GM21825 (cell line): ENCODE measurements around the gene SLN.

ENCODE experiments used
- ATAC-seq: cut with Tn5 transposase; IDR thresholded peaks from one replicate; pipeline ENCODE4 v1.9.1; 2021; ENCODE audit warnings: mild to moderate bottlenecking, moderate library complexity; ENCODE audit not compliant: unreplicated experiment

Gene SLN

DNA sequence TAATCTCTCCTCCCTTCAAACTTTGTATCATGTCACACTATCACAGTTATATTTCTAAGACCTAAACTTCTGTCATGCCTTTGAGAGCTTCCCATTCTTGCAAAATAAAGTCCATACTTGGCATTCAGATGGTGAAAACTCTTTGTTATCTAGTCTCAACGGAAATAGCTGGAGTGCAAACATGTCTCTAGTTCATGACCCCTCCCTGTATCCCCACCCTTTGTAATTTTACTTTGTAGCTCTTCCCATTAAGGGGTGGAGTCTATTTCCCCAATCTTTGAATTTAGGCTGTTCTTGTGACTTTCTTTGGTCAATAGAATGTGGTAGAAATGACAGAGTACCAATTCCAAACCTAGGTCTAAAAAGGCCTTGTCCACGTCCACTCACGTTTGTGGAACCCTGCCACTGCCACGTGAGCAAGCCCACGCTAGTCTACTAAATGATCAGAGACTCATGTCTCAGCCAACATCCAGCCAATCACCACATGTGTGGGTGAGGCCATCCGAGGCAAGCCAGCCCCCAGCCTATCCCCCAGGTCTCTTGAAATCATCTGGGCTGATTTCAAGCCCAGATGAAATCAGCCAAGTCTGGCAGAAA lies 23.4 kb downstream of the SLN start:
- ATAC-seq, result no peak

DNA sequence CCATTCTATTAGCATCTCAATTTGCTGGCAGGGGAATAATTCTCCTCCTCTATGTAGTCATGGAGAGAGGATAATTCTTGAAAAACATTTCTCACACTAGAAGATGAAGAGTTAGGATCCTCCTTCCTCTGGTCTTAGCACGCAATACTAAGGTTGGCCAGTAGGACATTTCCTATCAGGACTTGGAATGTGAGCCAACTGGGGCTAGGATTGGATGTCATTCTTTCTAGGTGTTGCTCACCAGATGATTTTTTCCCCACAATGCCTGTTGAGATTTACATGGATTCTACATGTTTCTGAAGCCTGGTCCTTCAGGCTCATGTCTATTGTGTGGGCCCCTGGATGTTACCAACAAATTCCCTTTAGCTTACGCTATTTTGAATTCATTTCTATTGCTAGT lies 28.0 kb downstream of the SLN start:
- no peak for ATAC-seq

DNA sequence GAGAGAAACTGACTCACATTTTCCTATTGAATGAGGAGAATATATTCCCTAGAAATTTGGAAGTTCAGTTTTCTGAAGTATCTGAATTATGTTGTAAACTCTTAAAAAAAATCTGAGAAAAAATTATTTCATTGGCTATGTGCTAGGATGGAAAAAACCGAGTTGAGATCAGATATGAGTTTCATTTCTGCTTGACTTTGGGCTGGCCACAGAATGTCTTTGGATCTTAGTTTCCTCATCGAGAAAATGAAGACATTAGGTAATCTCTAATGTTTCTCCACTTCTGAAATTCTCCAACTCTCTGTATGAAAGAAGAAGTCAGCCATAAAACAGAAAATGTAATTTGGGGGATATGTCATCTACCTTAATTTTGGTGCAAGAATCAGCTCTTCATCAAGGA lies 28.8 kb downstream of the SLN start:
- no peak for ATAC-seq

DNA sequence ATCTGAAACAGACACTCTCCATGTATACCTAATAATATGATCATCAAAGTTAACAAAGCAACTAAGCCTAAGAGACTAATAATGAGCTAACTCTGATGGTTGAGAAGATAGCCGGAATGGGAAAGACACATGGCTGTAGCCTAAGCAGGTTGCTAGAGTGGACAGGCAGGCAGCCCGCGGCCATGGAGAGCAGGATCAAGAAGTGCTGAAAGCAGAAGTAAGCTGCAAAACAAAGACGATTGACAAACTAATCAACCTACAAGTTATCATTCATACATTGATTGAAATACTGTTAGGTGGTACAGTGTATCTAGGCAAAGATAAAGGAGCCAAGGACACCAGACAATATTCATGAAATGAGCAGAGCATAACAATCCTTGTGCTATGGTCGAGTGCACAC lies 29.3 kb downstream of the SLN start:
- no peak for ATAC-seq

DNA sequence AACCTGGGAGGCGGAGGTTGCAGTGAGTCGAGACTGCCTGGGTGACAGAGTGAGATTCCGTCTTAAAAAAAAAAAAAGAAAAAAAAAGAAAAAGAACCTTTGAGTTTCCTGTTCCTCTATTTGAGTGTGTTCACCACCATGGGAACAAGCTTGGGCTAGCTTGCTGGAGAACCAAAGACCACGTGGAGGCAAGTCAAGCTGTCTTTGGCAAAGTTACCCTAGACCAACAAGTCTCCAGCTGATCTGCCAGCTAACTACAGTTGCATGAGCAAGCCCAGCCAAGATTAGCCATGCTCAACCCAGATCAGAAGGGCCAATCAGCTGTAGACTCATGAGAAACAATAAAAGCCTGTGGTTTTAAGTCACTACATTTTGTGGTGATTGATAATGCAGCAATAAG lies 29.7 kb downstream of the SLN start:
- ATAC-seq, result no peak

DNA sequence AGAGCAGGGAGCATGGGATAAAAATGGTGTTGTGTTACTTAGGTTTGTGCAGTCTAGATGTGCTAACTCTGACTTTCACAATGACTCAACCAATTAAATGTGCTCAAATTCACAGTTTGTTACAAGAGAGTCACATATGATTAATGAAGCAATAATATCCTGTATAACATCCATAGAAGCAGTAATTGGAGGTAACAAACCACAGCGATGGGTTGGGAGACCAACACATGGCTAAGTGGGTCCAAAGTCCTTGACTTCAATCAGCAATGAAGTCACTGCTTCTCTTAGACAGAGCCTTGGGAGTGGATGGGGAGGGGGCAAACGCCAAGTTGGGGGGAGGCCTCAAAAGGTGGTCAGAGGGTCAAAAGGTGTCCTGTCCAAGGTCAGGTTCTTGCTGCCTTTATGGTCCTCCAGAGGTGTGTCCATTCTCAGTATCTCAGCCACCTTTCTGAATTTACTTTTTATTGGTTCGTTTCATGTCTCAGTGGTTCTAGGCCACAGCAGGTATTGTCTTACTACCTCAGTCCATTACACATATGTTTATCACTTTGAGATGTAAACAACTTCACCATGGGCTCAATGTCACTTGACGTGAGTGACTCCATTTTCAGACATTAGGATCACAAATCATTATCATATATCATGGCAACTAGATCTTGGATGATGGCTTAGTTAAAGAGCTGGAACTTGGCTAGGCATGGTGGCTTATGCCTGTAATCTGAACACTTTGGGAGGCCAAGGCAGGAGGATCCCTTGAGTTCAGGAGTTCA lies 32.4 kb downstream of the SLN start:
- no peak for ATAC-seq

DNA sequence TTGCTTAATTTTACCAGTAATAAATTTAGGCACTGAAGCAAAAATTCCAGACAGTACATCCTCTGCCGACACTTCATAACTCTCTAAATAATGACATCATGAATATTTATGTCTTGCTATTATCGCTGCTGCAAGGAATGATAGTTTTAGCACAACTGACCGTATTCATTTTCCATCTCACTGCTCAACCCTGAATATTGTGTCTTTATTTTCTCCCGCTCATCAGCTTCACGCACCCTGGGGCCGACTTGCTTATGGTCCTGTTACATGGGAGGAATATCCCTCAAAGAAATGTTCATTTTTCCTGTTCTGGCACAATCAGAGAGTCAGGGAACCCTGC lies 33.3 kb downstream of the SLN start:
- no peak for ATAC-seq

DNA sequence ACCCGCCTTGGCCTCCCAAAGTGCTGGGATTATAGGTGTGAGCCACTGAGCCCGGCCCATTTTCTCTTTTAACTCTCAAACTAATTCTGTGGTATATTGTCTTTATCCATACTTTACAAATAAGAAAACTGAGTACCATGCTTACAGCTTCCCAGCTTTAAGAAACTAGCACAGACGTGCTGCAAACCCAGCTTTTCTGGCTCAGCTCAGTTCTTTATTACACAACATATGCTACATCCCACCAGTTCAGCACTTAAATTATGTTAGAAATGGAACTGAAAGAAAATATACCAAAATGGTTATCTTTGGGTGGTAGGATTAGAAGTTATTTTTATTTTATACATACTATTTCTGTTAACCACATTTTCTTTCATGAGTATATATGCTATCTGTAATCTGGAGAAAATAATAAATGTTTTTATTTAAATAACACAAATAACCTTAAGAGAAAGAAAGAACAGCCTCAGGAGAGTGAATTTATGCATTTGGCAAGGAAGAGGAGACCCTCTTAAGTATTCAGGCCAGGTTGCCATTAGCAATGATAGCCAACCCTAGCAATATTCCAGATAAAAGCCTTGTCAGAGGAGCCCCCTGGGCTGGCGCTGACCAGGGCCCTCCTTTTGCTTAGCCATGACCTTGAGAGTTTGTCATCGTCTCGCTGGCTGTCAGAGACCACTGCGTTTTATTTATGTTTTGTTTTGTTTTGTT lies 33.8 kb downstream of the SLN start:
- ATAC-seq, result no peak

DNA sequence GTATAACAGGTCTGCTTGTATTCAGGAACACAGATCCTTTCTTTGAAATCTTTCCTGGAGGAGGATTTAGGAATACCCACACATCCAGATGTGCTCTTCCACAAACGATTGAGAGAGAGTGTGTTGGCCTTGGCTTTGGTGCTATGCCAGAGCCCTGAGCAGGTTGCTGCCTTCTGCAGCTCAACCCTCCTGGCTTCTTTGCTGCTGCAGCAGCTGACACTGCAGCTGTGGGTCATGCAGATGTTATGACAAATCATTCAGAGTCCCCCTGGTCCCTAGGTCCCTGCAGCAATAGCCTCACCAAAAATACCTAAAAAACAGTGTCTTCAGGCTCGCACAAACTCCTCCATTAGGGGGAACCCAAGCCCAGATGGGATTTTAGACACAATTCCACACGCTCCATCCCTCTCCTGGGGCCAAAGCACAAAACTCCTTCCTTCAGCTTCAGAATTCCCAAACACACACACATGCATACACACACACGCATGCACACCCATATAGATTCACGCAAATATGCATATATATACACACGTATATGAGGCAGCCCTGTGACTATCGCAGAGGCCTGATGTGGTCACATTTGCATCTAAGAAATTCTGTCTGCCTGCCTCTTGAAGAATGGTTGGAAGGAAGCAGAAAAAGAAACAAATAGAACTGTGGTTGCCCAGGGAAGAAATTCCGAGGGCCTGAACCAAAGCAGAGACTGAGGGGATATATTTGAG lies 35.4 kb downstream of the SLN start:
- no peak for ATAC-seq

DNA sequence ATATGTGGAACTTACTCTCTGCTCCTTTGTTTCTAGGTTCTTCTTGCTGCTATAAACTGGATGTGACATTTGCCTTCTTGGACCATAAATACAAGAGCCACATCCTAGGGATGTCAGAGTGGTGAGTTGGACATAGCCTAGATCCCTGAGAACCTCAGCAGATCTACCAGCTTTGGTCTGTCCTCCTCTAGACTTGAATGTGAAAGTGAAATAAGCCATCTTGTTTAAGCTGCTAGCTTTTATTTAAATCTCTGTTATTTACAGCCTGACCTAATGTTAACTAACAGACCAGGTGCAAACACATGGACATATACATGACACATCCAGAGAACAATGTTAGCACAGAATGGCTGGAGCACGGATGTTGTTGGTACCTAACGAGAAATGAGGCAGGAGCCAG lies 36.0 kb downstream of the SLN start:
- ATAC-seq, result no peak

DNA sequence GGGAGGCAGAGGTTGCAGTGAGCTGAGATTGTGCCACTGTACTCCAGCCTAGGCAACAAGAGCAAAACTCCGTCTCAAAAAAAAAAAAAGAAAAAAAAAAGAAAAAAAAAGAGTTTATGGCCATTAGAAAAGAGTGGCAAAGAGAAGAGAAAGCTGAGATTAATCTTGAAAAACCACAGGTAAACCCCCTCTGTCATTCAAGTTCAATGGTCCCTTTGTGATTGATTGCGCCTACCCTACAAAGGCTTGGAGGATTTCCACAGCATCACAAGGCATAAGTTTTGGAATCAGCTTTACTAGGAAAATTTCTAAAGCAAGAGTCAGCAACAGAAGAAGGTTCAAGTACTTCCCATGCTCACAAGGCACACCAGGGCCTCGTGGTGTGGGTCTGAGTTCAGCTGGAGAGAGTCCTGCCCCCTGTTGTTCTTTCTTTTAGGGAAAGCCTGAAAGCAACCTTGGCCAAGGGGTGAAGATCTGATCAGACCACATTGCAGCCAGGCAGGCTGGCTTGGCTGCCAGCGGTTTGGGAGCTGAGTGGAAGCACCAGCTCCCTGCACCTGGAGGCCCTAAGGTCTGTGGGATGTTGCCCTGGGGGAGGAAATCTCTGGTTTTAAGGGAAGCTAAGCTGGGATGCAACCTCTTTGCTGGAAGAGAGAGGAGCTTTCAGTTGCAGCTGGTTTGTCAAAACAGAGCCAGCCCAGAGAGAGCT lies 41.8 kb downstream of the SLN start:
- no peak for ATAC-seq

DNA sequence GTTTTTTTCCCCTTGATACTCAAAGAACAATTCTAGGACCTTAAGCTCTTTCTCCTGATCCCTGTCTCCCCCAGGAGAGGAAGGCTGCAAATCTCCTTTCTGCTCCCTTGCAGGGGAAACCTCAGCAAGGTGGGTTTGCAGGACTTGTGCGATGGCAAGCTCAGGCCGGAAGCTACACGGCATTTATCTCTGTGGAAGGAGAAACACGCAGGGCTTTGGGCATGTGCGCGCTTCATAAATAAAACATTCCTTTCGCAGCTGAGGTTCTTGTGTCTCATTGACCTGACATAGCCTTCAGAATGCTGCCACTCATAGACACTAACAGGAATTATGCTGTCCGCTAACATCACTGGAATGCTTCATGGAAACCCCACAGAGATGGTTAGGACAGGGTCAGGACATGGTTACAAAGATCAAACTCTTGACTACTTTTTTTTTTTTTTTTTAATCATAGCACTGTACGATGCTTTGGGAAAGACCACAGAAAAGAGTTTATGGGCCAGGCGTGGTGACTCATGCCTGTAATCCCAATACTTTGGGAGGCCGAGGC lies 42.6 kb downstream of the SLN start:
- ATAC-seq, result no peak

DNA sequence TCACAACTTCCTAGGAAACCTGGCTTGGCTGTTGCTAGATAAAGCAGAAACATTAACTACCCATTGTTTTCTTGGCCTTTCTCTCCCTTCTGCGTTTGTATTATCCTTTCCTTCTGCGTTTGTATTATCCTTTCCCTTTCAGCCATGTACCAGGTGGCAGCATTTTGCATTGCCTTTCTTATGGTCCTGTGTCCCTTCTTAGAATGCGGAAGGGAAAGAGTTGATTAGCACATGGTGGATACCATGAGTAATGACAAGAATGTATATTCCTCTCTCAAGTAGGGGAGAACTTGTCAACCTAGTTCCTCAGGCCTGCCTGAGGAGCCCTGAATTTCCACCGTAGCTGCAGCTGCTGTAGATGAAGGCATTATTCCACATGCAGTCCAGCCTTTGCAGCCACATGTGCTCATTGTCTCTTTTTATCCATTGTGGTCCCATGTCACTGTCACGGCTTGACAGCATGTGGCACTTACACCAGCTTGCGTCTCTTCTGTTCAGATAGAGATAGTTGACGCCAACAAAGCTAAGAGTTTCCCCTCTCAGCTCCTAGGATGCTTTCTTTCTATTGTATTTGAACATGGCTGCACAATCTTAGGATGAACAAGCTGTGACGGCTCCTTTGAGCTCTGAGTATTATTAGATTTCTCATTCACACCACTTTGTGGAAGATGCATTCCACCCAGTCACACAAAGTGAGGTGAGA lies 44.8 kb downstream of the SLN start:
- ATAC-seq, result no peak

DNA sequence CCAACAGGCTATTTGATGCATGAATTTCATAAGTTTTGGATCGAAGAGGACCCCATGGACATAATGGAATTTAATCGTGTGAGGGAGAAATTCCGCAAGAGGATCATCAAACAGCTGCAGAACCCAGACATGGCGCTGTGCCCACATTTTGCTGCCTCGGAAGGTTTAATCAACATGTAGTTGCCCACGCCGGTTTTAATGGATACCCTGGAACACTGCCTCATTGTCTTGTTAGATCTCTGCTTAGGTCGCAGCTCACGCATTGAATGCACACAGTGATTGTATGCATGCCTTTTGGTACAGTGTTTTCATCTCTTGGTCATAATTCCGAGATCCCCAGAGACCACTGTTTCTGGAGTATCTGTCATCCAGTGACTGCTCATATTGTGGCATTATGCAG lies 46.8 kb downstream of the SLN start:
- ATAC-seq, result no peak

DNA sequence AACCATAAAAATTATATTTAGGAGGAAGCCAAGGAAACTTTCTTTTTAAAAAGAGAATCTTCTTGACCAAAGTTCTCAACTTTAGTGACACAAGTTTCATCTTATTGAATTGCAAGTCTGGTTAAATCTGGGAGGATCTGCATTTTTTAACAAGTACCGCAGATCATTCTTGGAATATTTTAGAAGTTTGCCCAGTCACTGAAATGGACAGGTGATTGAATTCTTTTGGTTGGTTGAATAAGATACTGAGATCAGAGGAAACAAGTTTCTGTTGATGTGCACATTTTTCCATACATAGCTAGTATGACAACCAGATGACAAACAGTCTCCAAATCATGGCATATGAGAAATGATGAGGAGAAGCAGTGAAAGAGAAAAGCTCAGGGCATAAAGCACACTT lies 50.2 kb downstream of the SLN start:
- ATAC-seq, result no peak

DNA sequence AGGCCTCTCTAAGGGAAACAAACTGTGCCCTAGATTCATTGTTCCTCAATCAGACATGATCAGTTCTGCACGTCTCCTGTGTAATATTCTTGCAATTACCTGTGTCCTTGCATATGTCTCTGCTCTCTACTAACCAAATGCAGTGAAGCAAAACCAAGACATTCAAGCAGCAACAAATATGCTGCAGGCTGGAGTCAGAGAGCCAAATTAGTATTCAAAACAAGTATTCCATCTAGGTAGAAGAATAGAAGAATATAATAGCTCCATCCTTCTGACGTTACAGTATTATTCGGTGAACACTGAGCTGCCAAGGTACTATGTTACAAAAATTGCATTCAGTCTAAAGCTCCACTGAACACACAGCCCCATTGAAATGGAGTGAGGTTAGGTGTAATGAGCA lies 51.8 kb downstream of the SLN start:
- ATAC-seq, result no peak

DNA sequence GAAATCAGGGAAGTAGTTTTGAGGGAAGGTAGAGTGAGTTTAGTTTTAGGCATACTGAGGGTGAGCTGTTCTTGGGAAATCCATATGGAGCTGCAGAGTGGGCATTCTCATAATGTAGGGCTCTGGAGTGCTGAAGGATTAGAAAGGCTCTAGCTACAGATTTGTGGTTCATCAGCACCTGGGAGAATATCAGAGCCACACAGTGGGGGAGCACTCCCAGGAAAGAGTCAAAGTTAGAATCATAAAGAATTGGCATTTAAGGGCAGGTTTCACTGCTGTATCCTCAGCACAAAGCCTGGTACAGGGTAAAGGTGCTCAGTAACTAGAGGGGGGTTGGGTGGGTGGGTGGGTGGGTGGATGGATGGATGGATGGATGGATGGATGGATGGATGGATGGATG lies 52.5 kb downstream of the SLN start:
- no peak for ATAC-seq
